Muscle of leg (tissue), 11 donors: ENCODE measurements around the gene CTTNBP2. TPM values are rescaled to one million over a fixed set of nuclear protein-coding genes. Genes with fewer than 3 reads are reported as not detected.
A peak's percentile ranks its signal among the peaks of the same experiment; 100 is the strongest.

ENCODE experiments used
- DNase-seq: peaks from one replicate; pipeline ENCODE4 v3.0.0; 2013
- H3K27ac ChIP-seq: one replicate; pipeline ENCODE4 v1.5.1; 2013; ENCODE audit warnings: mild to moderate bottlenecking, low read length, control low read depth
- H3K27me3 ChIP-seq: one replicate; pipeline ENCODE4 v1.6.1; 2013; ENCODE audit warnings: low read length; ENCODE audit not compliant: control insufficient read depth, insufficient read depth
- H3K36me3 ChIP-seq: one replicate; pipeline ENCODE4 v1.6.1; 2013; ENCODE audit warnings: low read length; ENCODE audit not compliant: control insufficient read depth, insufficient read depth
- H3K4me1 ChIP-seq: one replicate; pipeline ENCODE4 v1.6.1; 2013; ENCODE audit warnings: low read length; ENCODE audit not compliant: control insufficient read depth, insufficient read depth
- H3K4me3 ChIP-seq: one replicate; pipeline ENCODE4 v1.5.1; 2013; ENCODE audit warnings: low read length, control low read depth
- H3K9me3 ChIP-seq: replicated peaks from 2 replicates; pipeline ENCODE4 v1.6.1; 2013; ENCODE audit warnings: low read depth, low read length; ENCODE audit not compliant: control insufficient read depth
- WGBS: methylation state at CpG from one replicate; pipeline ENCODE4 v1.1.5; 2013; ENCODE audit warnings: missing lambda C conversion rate; ENCODE audit not compliant: insufficient coverage; 5-methylcytosine and 5-hydroxymethylcytosine counted together
- polyA plus RNA-seq, 8 donors: library from polyadenylated mRNA; unstranded; fragments of 120-200 nt; gene quantifications; one replicate each; pipeline versions ENCODE4 v1.2.1 to v1.2.3, GENCODE V29; 2013; ENCODE audit warnings: inconsistent platforms in 1 of 8, low replicate concordance in 1 of 8; ENCODE audit not compliant: insufficient read length in 8 of 8, insufficient read depth in 1 of 8
- total RNA-seq: library from RNA; stranded (reverse); fragments of 120-200 nt; gene quantifications from one replicate; pipeline ENCODE4 v1.2.4, GENCODE V29; 2013

The CTTNBP2 gene
- total and polyA plus RNA-seq, 9 donors: 0.71 to 4.3 (median 1.9) TPM

GRCh38 chr7:117871401-117871777, 1.9 kb downstream of the CTTNBP2 start:
- H3K4me1 ChIP-seq: peaks cover 15% of the 10 kb centered on the region
- H3K36me3 ChIP-seq: no peaks in the 10 kb centered on the region
- H3K27me3 ChIP-seq: peaks cover 30% of the 10 kb centered on the region
- no peaks in the 10 kb centered on the region for H3K9me3 ChIP-seq
- no CpG with 5 or more reads among the region's 4 CpGs for WGBS
- DNase-seq: no peak
- H3K27ac ChIP-seq: peak overlapping the region; percentile 50
- no peak overlapping the region for H3K4me3 ChIP-seq

GRCh38 chr7:117870448-117871130, 2.7 kb downstream of the CTTNBP2 start:
- Histone ChIP-seq H3K27ac (peak overlapping the region; percentile 53), H3K27me3 (peaks cover 29% of the 10 kb centered on the region), H3K36me3 (no peaks in the 10 kb centered on the region), H3K4me3 (no peak overlapping the region), H3K4me1 (peaks cover 15% of the 10 kb centered on the region), H3K9me3 (no peaks in the 10 kb centered on the region)
- peak; percentile 68 for DNase-seq
- WGBS: 68% methylated on average over 2 of the region's 6 CpGs

DNA sequence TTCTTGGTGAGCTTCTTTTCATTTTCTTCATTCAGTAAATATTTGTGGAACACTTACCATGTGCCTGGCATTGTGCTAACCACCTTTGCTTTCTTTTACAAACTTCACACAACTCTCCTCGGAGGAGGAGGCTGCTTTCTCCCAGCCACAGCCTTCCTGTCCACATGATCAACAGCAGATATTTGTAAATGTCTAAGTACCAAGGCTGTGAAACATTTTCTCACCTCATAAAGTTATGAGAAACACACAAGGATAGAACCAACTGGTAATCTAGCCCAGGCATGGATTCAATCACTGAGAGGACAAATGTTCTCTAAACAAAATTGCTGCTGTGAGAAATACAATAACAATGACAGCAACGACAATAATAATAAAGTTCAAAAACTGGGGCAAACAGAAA, 3.9 kb downstream of the CTTNBP2 start:
- H3K27ac ChIP-seq: no peak overlapping the region
- no CpG with 5 or more reads among the region's 2 CpGs for WGBS
- no peaks in the 10 kb centered on the region for H3K36me3 ChIP-seq
- peaks cover 27% of the 10 kb centered on the region for H3K27me3 ChIP-seq
- no peak for DNase-seq
- H3K9me3 ChIP-seq: no peaks in the 10 kb centered on the region
- H3K4me3 ChIP-seq: no peak overlapping the region
- peaks cover 15% of the 10 kb centered on the region for H3K4me1 ChIP-seq

- DNase-seq: no peak
- Histone ChIP-seq H3K9me3 (no peaks in the 10 kb centered on the region), H3K4me1 (no peaks in the 10 kb centered on the region), H3K36me3 (no peaks in the 10 kb centered on the region), H3K27me3 (peaks cover 5% of the 10 kb centered on the region), H3K4me3 (no peak overlapping the region), H3K27ac (no peak overlapping the region)
- WGBS: no CpG with 5 or more reads among the region's 2 CpGs
Measured at GRCh38 chr7:117863618-117864017, 9.6 kb downstream of the CTTNBP2 start.

DNA sequence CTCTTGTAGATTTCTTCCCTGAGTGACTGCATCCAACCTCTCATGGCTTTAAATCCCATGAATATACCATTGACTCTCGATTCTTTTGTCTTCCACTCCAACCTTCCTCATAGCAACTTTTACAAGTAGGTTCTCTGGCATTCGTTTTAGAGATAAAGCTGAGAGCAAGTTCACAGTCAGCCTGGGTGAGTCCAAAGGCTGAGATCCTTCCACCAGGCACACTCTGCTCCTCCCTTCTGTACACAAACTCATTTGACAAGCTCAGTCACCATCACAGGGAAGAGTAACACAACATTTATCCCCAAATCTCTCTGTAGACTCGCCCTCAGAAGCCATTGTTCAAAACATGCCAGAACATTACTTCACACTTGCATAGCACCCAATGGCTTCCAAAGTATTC, 10.9 kb downstream of the CTTNBP2 start:
- H3K27ac ChIP-seq: no peak overlapping the region
- no peak for DNase-seq
- WGBS: 79% methylated on average over 2 of the region's 3 CpGs
- no peaks in the 10 kb centered on the region for H3K9me3 ChIP-seq
- no peak overlapping the region for H3K4me3 ChIP-seq
- no peaks in the 10 kb centered on the region for H3K36me3 ChIP-seq
- H3K27me3 ChIP-seq: no peaks in the 10 kb centered on the region
- H3K4me1 ChIP-seq: no peaks in the 10 kb centered on the region

DNA sequence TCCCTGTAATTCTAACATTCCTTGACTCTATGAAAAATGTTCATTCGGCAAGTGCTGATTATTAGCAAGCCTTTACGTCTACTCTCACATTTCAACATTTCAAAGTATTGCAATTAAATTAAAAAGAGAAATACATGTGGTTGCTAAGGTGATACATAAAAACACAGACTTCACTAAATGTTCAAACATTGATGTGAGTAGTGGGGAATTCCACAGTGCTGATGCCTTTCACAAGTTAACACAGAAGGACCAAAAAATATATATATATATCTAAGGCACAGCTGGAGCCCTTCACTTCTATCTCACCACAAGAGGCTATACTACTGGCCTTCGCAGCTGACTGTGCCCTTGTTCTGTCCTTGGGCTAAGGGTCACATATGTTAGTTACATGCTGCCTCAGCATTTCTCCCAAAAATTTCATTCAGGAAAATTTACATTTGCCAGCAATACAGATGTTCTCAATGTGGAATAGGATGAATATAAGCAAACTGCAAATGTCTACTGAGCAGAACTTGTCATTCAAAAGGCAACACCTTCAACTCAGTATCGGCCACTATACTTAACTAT, 13.9 kb downstream of the CTTNBP2 start:
- Histone ChIP-seq H3K4me1 (no peaks in the 10 kb centered on the region), H3K36me3 (no peaks in the 10 kb centered on the region)
- WGBS: 100% methylated on average over 1 of the region's 4 CpGs

GRCh38 chr7:117858712-117859111, 14.5 kb downstream of the CTTNBP2 start:
- no peak overlapping the region for H3K27ac ChIP-seq
- WGBS: no CpG with 5 or more reads among the region's 3 CpGs
- no peak overlapping the region for H3K4me3 ChIP-seq
- H3K27me3 ChIP-seq: no peaks in the 10 kb centered on the region
- DNase-seq: no peak
- no peaks in the 10 kb centered on the region for H3K4me1 ChIP-seq
- H3K9me3 ChIP-seq: no peaks in the 10 kb centered on the region
- no peaks in the 10 kb centered on the region for H3K36me3 ChIP-seq

More for the DNA sequence above, 13.9 kb downstream of the CTTNBP2 start:
- Histone ChIP-seq H3K4me3 (no peak overlapping the region), H3K27me3 (no peaks in the 10 kb centered on the region), H3K9me3 (no peaks in the 10 kb centered on the region), H3K27ac (no peak overlapping the region)
- DNase-seq: no peak

- H3K27me3 ChIP-seq: no peaks in the 10 kb centered on the region
Measured at GRCh38 chr7:117857718-117858117, 15.5 kb downstream of the CTTNBP2 start.

DNA sequence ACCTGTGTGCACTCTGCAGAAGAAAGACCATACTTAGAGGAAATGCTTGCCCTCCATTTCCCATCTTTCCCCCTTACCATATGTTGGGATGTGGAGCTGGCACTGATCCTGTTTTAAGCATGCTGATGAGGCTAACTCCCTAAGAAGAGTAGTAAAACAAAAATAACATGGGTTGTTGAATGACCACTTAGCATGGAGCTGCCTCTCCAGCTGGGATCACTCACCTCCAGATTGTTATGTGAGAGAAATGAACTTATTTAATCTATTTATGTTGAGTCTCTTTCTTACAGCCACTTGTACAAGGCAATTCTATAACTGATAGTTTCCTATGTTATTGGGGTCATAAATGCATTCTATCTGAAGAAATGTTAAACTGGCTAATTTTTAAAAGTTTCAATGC, 17.0 kb downstream of the CTTNBP2 start:
- Histone ChIP-seq H3K27ac (no peak overlapping the region), H3K9me3 (no peaks in the 10 kb centered on the region), H3K27me3 (no peaks in the 10 kb centered on the region), H3K4me3 (no peak overlapping the region), H3K36me3 (no peaks in the 10 kb centered on the region), H3K4me1 (no peaks in the 10 kb centered on the region)
- no peak for DNase-seq

More at GRCh38 chr7:117857718-117858117, 15.5 kb downstream of the CTTNBP2 start:
- no peak overlapping the region for H3K4me3 ChIP-seq
- H3K4me1 ChIP-seq: no peaks in the 10 kb centered on the region
- H3K27ac ChIP-seq: no peak overlapping the region
- H3K9me3 ChIP-seq: no peaks in the 10 kb centered on the region
- DNase-seq: no peak
- WGBS: no CpG with 5 or more reads among the region's 6 CpGs
- H3K36me3 ChIP-seq: no peaks in the 10 kb centered on the region

- H3K27ac ChIP-seq: no peak overlapping the region
Measured at GRCh38 chr7:117854186-117854585, 19.1 kb downstream of the CTTNBP2 start.

More at GRCh38 chr7:117854186-117854585, 19.1 kb downstream of the CTTNBP2 start:
- no CpG with 5 or more reads among the region's 1 CpG for WGBS
- Histone ChIP-seq H3K4me3 (no peak overlapping the region), H3K36me3 (no peaks in the 10 kb centered on the region), H3K27me3 (no peaks in the 10 kb centered on the region), H3K4me1 (no peaks in the 10 kb centered on the region), H3K9me3 (no peaks in the 10 kb centered on the region)
- DNase-seq: no peak
